22Rv1 (cell line): ENCODE data around the gene FANCC.

Source experiments
- H3K27ac ChIP-seq: fragments of 450-650 bp; 2 replicates; pipeline ENCODE4 v1.5.1; 2017
- CTCF ChIP-seq: fragments of 450-650 bp; IDR thresholded peaks from 2 replicates; pipeline ENCODE4 v1.5.1; 2017; ENCODE audit warnings: mild to moderate bottlenecking
- ZFX ChIP-seq: fragments of 450-650 bp; IDR thresholded peaks from 2 replicates; pipeline ENCODE4 v1.6.1; 2017; ENCODE audit warnings: antibody characterized with exemption, borderline replicate concordance

FANCC gene

GRCh38 chr9:95185956-95186355, 131.6 kb downstream of the FANCC start:
- H3K27ac ChIP-seq, result no peak overlapping the region
- no peak for TF ChIP-seq CTCF
- TF ChIP-seq ZFX, result no peak

GRCh38 chr9:95182854-95183563, 134.5 kb downstream of the FANCC start:
- TF ChIP-seq ZFX (no peak), CTCF (no peak)
- H3K27ac ChIP-seq, result no peak overlapping the region

- H3K27ac ChIP-seq, result no peak overlapping the region
- TF ChIP-seq ZFX, result no peak
- no peak for TF ChIP-seq CTCF
These were observed 135.7 kb downstream of the FANCC start for GRCh38 chr9:95181835-95182234.

GRCh38 chr9:95181226-95181818, 136.2 kb downstream of the FANCC start:
- TF ChIP-seq CTCF (peak; percentile 77), ZFX (no peak)
- H3K27ac ChIP-seq, result no peak overlapping the region

- H3K27ac ChIP-seq, result no peak overlapping the region
These were observed 139.9 kb downstream of the FANCC start for GRCh38 chr9:95177617-95178016.

GRCh38 chr9:95176755-95177319, 140.7 kb downstream of the FANCC start:
- TF ChIP-seq ZFX (no peak), CTCF (no peak)
- no peak overlapping the region for H3K27ac ChIP-seq

More at GRCh38 chr9:95177617-95178016, 139.9 kb downstream of the FANCC start:
- TF ChIP-seq CTCF, result no peak

GRCh38 chr9:95175523-95175922, 142.0 kb downstream of the FANCC start:
- no peak for TF ChIP-seq ZFX
- no peak for TF ChIP-seq CTCF
- H3K27ac ChIP-seq, result no peak overlapping the region
